ENCODE results near the gene TGFB3.
"Not testable (repeated sequence)": the region's sequence is repeated elsewhere in the genome, so short reads cannot be mapped to it uniquely, and the experiment has no call there.

Gene TGFB3

GRCh38 chr14:75960231-75960630, 21.6 kb downstream of the TGFB3 start:
- DNase-seq (ENCODE audit: low read depth) = no peak

GRCh38 chr14:75959031-75959430, 22.8 kb downstream of the TGFB3 start:
- DNase-seq (ENCODE audit: low read depth) = no peak

DNA sequence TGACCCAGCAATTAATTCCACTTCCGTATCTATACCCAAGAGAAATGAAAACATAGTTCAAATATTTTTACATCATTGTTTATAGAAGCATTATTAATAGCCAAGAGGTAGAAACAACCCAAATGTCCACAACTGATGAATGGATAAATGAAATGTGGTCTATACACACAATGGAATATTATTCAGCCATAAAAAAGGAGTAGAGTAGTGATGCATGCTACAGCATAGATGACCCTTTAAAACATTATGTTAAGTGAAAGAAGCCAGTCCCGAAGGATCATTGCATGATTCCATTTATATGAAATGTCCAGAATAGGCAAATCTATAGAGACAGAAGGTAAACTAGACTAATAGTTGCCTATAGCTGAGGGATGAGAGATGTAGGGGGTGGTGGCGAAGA, 29.3 kb downstream of the TGFB3 start:
- DNase-seq (ENCODE audit: low read depth) = no peak

GRCh38 chr14:75946785-75947184, 35.0 kb downstream of the TGFB3 start:
- no peak for DNase-seq (ENCODE audit: low read depth)

DNA sequence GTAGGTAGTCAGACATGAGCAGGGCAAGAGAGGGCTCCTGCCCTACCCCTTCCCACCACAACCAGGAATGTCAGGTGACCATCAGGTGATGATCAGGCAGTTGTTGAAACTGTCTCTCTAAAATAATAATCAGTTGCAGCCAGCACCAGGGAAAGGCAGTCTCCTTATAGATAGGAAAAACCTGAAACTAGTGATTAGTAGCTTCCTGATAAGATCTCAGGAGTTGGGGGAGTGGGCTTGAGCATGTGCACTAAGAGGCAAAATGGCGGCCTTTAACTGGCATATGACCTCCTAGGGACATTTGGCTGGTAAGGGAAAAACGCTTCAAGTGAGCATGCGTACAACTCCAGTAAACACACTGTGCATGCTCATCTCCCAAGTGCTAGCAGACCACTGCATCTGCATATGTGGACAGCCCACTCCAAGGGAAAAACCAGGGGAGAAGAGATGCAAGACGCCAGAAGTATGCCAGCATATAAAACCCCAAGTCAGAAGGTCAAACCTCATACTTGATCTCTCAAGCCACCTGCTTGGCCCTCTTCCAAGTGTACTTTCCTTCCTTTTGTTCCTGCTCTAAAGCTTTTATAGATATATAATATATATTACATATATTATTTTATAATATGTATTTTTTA, 37.1 kb downstream of the TGFB3 start:
- DNase-seq (ENCODE audit: low read depth) = no peak

DNA sequence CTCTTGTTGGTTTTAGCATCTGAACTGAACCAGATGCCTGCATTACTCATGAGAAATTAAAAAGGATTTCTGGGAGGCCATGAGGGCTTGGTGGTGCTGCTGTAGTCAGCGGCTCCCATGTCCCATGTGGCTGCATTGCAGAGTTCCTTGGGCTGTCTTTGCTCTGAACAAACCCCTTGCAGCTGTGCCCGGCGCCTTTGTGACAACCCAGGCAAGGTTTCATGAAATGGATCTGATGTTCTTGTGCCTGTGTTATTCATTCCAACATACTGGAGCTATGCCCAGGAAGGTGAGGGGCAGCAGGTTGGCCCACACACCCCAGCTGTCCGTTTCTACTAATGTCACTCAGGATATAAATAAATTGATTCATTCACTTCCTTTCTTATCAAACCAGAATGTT, 40.8 kb downstream of the TGFB3 start:
- DNase-seq (ENCODE audit: low read depth) = no peak

- no peak for DNase-seq (ENCODE audit: low read depth)
Observed at GRCh38 chr14:75939200-75939599, 42.6 kb downstream of the TGFB3 start.

- DNase-seq (ENCODE audit: low read depth) = no peak
Observed at GRCh38 chr14:75934998-75935628, 46.7 kb downstream of the TGFB3 start.

DNA sequence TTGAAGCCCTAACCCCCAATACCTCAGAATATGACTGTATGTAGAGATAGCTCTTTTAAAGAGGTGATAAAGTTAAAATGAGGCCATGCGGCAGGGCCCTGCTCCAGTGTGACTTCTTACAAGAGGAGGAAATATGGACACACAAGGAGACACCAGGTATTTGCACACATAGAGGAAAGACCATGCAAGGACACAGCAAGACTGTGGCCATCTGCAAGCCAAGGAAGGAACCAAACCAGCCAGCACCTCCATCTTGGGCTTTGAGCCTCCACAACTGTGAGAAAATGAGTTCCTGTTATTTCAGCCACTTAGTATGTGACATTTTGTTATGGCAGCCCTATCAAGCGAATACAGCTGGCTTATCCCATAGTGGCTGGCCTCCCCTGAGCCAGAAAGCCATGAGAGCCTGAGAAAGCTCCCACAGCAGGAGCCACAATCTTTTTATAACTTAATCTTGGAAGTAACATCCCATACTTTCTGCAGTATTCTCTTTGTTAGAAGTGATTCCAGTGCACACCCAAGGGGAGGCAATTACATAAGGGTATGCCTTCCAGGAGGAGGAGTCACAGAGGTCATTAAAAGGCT, 48.0 kb downstream of the TGFB3 start:
- DNase-seq (ENCODE audit: low read depth) = no peak

DNA sequence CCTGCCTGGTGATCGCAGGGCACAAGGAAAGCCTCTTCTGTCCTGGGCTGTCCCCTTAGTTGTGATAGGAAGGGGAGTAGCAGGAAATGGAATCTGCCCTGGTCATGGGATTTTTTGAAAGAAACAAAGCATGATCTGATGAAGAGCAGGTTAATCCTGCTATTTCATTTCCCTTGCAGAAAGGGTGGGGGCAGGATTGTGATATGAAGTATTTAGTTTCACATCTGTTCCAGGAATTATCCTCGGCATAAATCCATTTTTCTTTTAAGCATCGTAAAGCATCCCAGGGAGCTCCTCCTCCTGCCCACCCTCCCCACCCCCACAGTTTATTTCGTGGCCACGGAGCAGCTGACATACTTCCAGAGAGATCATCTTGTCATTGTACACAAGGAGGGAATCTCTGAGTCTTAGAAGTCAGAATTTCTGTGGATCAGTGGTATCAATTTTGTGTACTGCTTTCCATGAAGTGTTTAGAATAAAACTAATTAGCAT, 53.1 kb downstream of the TGFB3 start:
- no peak for DNase-seq (ENCODE audit: low read depth)

GRCh38 chr14:75927564-75928087, 54.2 kb downstream of the TGFB3 start:
- DNase-seq (ENCODE audit: low read depth) = no peak

GRCh38 chr14:75926431-75927115, 55.2 kb downstream of the TGFB3 start:
- DNase-seq (ENCODE audit: low read depth) = no peak

GRCh38 chr14:75925141-75925840, 56.5 kb downstream of the TGFB3 start:
- DNase-seq (ENCODE audit: low read depth) = not testable (repeated sequence)

DNA sequence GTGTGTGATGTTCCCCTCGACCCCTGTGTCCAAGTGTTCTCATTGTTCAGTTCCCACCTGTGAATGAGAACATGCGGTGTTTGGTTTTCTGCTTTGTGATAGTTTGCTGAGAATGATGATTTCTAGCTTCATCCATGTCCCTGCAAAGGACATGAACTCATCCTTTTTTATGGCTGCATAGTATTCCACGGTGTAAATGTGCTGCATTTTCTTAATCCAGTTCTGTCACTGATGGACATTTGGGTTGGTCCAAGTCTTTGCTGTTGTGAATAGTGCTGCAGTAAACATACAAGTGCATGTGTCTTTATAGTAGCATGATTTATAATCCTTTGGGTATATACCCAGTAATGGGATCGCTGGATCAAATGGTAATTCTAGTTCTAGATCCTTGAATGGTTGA, 61.4 kb downstream of the TGFB3 start:
- DNase-seq (ENCODE audit: low read depth) = not testable (repeated sequence)

GRCh38 chr14:75917946-75918335, 63.9 kb downstream of the TGFB3 start:
- no peak for DNase-seq (ENCODE audit: low read depth)

DNA sequence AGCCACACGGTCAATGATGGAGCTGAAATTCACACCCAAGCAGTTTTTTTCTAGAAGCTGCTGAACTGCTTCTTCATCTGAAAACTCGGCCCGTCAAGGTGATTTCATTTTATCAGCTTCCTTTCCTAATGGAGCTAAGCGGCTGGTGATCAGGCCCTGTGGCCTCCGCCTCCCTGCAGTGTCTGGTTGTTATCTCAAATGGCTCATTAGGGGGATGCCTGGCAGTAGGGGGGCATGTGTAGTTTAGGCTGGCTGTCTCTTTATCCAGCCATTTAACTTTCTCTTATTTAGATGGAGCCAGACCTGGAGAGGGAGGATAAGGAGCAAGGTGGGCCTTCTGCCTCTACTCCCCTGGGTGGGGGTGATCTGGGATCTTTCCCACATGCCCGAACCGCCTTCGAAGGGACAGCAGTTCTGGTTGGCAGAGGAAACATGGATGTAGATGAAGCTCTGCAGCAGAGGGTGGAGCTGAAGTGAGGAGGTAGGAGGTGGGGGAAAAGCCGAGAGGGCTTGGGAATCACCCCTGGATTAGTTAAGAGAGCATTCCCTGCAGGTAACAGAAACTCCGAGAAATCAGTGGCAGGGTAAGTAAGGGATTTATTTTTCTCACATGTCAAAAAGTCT, 64.4 kb downstream of the TGFB3 start:
- no peak for DNase-seq (ENCODE audit: low read depth)

DNA sequence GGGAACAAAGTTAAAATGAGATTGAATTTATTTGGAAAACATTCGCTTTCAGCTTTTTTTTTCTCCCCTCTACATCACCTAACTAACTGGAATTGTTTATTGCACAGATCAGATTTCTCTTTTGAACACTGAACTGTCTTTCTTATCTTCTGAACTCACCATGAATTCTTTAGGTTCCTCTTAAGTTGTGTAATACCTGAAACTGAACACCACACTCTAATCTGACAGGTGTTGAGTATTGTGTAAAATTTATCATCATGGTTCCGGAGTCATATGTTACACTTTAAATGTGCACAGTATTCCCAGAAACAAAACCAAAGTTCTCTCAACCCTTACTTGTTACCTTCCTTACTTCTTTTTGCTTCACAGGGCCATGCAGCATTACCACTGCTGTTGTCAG, 66.8 kb downstream of the TGFB3 start:
- DNase-seq (ENCODE audit: low read depth) = no peak

DNA sequence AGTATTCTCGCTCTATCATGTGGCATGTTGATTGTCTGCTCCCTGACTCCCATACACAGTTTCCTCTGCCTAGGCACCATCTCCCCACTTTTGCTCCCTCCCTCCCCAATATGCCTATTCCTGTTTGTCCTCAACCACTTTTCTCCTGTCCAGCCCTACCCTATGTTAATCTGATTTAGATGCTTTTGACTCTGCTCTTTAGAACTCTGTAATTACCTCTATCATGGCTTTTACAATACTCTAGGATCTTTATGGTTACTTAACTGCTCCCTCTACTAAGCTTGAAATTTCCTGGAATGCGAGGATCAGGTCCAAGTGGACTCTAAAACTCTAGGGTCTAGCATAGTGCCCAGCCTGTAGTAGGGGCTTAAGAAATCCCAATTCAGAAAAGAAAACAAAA, 68.6 kb downstream of the TGFB3 start:
- DNase-seq (ENCODE audit: low read depth) = no peak

DNA sequence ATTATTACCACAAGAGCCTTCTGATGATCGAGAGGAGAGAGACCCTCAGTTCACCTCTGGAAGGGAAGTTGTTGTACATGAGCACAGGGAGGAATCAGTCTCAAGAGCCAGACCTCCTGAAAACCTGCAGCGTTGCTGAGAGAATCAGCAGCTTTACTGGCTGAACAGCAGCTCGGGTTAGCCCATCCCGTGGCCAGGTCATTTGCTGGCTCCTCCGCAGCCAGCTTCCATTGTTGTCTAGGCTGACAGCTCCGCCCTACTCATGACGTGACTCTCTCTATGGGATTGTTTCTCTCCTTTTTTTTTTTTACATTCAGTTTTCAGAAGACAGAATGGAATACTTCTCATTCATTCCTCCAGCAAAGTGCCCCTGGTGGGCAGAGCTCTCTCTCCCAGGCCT, 69.9 kb downstream of the TGFB3 start:
- no peak for DNase-seq (ENCODE audit: low read depth)

DNA sequence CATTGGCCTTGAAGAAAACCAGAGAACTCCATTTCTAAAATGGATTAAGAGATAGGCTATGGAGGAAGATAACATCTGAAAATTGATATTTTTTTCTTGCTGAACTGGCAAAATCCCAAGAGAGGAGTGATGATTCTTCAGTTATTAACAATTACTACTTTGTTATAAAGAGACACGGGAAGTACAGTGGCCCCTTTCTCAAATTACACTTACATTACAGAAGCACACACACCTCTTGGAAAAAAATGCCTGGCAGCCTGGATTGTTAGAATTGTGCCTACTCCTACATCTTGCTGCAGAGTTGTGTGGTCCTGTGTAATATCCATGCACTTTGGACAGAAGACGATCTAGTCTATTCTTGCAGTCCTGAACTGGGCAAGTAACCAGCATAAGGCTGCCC, 71.7 kb downstream of the TGFB3 start:
- DNase-seq (ENCODE audit: low read depth) = no peak

- no peak for DNase-seq (ENCODE audit: low read depth)
Observed at GRCh38 chr14:75909630-75910029, 72.2 kb downstream of the TGFB3 start.
